ENCODE measurements around the gene ZFHX3. TPM values are rescaled to one million over a fixed set of nuclear protein-coding genes. Genes with fewer than 3 reads are reported as not detected.

ZFHX3 gene
- total and polyA plus RNA-seq, 9 donors: 3.4 to 17.6 (median 11.9) TPM

DNA sequence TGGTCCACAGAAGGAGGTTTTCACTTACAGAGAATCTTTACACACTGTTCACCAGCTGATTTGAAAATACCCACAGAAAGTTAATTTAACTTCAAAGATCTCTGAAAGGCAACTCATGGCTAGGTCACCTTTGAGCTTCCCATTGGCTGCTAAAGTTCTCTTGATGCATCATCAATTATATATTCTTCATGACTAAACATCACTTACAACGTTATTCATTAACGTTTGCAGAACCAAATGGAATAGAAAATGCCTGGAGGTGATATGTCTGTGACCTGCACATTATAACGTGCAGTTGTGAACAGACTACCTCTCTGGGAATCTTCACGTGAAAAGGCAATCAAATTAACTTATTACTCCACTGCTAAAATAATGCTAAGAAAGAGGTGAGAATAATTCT, 238.5 kb downstream of the ZFHX3 start:
- Histone ChIP-seq H3K4me3 (no peak overlapping the region), H3K27ac (no peak overlapping the region), H3K36me3 (no peaks in the 10 kb centered on the region), H3K27me3 (no peaks in the 10 kb centered on the region), H3K4me1 (ENCODE audit: insufficient read depth) (no peaks in the 10 kb centered on the region), H3K9me3 (no peaks in the 10 kb centered on the region)
- intact Hi-C loops (cut with DNase I): no loop called here
- DNase-seq: no peak
- 89 to 92% (median 91%) methylated on average over 4 of the region's 4 CpGs for WGBS, 3 donors
- no peak for TF ChIP-seq POLR2A (IDR thresholded peaks at IDR 0.05)
- TF ChIP-seq, protein P1, sequence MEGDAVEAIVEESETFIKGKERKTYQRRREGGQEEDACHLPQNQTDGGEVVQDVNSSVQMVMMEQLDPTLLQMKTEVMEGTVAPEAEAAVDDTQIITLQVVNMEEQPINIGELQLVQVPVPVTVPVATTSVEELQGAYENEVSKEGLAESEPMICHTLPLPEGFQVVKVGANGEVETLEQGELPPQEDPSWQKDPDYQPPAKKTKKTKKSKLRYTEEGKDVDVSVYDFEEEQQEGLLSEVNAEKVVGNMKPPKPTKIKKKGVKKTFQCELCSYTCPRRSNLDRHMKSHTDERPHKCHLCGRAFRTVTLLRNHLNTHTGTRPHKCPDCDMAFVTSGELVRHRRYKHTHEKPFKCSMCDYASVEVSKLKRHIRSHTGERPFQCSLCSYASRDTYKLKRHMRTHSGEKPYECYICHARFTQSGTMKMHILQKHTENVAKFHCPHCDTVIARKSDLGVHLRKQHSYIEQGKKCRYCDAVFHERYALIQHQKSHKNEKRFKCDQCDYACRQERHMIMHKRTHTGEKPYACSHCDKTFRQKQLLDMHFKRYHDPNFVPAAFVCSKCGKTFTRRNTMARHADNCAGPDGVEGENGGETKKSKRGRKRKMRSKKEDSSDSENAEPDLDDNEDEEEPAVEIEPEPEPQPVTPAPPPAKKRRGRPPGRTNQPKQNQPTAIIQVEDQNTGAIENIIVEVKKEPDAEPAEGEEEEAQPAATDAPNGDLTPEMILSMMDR (IDR thresholded peaks at IDR 0.05): no peak
- TF ChIP-seq EP300 (IDR thresholded peaks at IDR 0.05): no peak

- DNase-seq: no peak
- 97 to 100% (median 100%) methylated on average over 1 of the region's 1 CpG for WGBS, 3 donors
- no peak for TF ChIP-seq EP300 (IDR thresholded peaks at IDR 0.05)
- Histone ChIP-seq H3K9me3 (no peaks in the 10 kb centered on the region), H3K4me1 (ENCODE audit: insufficient read depth) (no peaks in the 10 kb centered on the region), H3K27me3 (no peaks in the 10 kb centered on the region), H3K4me3 (no peak overlapping the region), H3K27ac (no peak overlapping the region), H3K36me3 (no peaks in the 10 kb centered on the region)
- intact Hi-C loops (cut with DNase I): no loop called here
Measured at GRCh38 chr16:72808754-72809153, 239.2 kb downstream of the ZFHX3 start.

- no peak for DNase-seq
- H3K27ac ChIP-seq: no peak overlapping the region
- H3K36me3 ChIP-seq: no peaks in the 10 kb centered on the region
- no peaks in the 10 kb centered on the region for H3K27me3 ChIP-seq
- H3K4me3 ChIP-seq: no peak overlapping the region
- intact Hi-C loops (cut with DNase I): no loop called here
- 77 to 84% (median 79%) methylated on average over 3 of the region's 3 CpGs for WGBS, 3 donors
- TF ChIP-seq POLR2A (IDR thresholded peaks at IDR 0.05): no peak
- TF ChIP-seq, protein P1 (IDR thresholded peaks at IDR 0.05): no peak
- no peak for TF ChIP-seq EP300 (IDR thresholded peaks at IDR 0.05)
- H3K9me3 ChIP-seq: no peaks in the 10 kb centered on the region
- H3K4me1 ChIP-seq (ENCODE audit: insufficient read depth): no peaks in the 10 kb centered on the region
Measured at GRCh38 chr16:72807245-72807644, 240.7 kb downstream of the ZFHX3 start.

GRCh38 chr16:72805486-72805885, 242.4 kb downstream of the ZFHX3 start:
- no peak overlapping the region for H3K27ac ChIP-seq
- TF ChIP-seq POLR2A (IDR thresholded peaks at IDR 0.05) (no peak), EP300 (IDR thresholded peaks at IDR 0.05) (no peak)
- TF ChIP-seq, protein P1 (IDR thresholded peaks at IDR 0.05): no peak
- WGBS, 3 donors: 93 to 97% (median 96%) methylated on average over 3 of the region's 3 CpGs
- no peaks in the 10 kb centered on the region for H3K27me3 ChIP-seq
- no peaks in the 10 kb centered on the region for H3K4me1 ChIP-seq (ENCODE audit: insufficient read depth)
- intact Hi-C loops (cut with DNase I): no loop called here
- no peaks in the 10 kb centered on the region for H3K36me3 ChIP-seq
- H3K4me3 ChIP-seq: no peak overlapping the region
- no peaks in the 10 kb centered on the region for H3K9me3 ChIP-seq
- DNase-seq: no peak

- DNase-seq: no peak
- H3K27me3 ChIP-seq: no peaks in the 10 kb centered on the region
- intact Hi-C loops (cut with DNase I): no loop called here
- no peak for TF ChIP-seq POLR2A (IDR thresholded peaks at IDR 0.05)
- TF ChIP-seq, protein P1 (IDR thresholded peaks at IDR 0.05): no peak
- TF ChIP-seq EP300 (IDR thresholded peaks at IDR 0.05): no peak
- no peak overlapping the region for H3K27ac ChIP-seq
- 34 to 44% (median 39%) methylated on average over 10 of the region's 10 CpGs for WGBS, 3 donors
- no peaks in the 10 kb centered on the region for H3K36me3 ChIP-seq
- no peaks in the 10 kb centered on the region for H3K4me1 ChIP-seq (ENCODE audit: insufficient read depth)
- H3K9me3 ChIP-seq: no peaks in the 10 kb centered on the region
- H3K4me3 ChIP-seq: no peak overlapping the region
Measured at GRCh38 chr16:72800524-72801161, 247.3 kb downstream of the ZFHX3 start.

Data from ovary (tissue), 9 donors.